ENCODE results near the gene TAL1.
"Not testable (repeated sequence)": the region's sequence is repeated elsewhere in the genome, so short reads cannot be mapped to it uniquely, and the experiment has no call there.

TAL1 gene

DNA sequence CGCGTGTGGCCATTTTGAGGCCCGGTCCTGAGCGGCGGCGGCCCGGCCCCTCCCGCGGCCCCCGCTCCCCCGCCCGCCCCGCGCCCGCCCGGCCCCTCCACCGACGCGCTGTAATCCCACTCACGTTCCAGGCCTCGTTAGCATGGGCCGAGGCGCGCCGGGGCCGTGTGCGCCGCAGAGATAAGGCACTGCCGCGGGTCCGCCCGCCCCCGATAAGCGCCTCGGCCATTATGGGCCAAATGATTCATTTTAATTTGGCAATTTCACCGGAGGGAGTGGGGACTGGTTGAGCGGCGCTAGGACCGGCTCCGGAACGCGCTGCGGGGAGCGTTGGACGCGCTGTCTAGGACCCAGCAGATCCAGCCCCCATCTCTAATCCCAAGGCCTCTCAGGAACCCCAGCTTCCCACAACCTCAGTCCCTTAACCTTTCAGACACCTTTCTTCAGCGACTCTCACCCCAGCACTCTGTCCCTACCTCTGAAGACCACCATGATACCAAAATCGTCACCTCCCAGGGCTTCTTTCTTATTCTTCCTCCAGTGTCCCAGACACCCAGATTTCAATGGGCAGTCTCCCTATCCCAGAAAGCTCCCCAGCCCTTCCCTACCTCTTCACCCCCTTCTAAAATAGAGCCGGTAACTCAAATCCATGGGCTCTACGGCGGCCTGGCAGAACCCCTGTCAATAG lies at the start of gene TAL1:
TAL1 (minus strand) TSS at position 39 of the 688 bp plus-strand sequence. CDS start 6,337 bp downstream, outside the sequence.
- DNase-seq (ENCODE audit: low read depth, low spot score) = no peak

DNA sequence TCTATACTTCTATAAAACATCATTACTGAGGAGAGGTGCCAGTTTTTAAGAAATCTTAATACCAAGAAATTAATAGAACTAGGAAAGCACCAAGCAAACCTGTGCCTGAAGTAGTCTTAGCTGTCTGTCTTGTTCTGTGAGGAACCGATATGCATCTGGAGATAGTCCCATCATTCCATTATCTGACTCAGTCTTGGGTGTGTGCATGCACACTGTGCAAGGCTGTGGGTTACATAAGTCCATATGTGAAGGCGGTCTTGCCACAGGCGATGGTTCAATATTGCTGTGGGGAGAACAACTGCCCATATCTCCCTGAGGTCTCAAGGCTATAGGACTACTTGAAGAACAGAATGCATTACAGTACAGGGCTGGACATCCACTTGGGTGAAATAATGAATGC lies 48.1 kb upstream of the TAL1 start:
- DNase-seq (ENCODE audit: low read depth, low spot score) = no peak

DNA sequence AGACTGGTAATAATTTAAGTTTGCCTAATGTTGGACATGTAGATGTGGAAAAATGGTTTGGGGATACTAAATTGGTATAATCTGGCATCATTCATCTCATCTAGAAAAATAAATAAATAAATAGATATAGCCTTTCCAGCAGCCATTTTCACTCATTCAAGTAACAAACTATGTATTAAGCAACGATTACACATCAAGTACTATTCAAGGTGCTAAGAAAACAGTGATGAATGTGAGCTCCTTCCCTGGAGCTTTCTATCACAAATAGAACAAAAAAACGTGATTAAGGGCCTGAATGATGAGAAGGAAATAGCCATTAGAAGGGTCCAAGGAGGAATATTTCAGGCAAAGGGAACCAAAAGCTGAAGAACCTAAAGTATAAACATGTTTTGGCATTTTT lies 44.8 kb upstream of the TAL1 start:
- DNase-seq (ENCODE audit: low read depth, low spot score) = no peak

DNA sequence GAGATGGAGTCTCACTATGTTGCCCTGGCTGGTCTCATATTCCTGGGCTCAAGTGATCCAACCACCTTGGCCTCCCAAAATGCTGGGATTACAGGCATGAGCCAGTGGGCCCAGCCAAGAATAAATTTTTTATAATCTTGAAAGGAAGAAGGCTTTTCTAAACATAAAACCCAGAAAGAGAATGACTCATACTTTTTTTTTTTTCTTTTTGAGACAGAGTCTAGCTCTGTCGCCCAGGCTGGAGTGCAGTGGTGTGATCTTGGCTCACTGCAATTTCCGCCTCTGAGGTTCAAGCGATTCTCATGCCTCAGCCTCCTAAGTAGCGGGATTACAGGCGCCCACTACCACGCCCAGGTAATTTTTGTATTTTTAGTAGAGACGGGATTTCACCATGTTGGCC lies 43.8 kb upstream of the TAL1 start:
- not testable (repeated sequence) for DNase-seq (ENCODE audit: low read depth, low spot score)

DNA sequence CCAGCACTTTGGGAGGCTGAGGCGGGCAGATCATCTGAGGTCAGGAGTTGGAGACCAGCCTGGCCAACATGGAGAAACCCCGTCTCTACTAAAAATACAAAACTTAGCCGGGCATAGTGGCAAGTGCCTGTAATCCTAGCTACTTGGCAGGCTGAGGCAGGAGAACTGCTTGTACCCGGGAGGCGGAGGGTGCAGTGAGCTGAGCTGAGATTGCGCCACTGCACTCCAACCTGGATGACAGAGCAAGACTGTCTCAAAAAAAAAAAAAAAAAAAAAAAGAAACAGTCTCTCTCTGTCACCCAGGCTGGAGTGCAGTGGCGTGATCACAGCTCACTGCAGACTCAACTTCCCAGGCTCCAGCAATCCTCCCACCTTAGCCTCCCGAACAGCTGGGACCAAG lies 33.5 kb upstream of the TAL1 start:
- not testable (repeated sequence) for DNase-seq (ENCODE audit: low read depth, low spot score)

DNA sequence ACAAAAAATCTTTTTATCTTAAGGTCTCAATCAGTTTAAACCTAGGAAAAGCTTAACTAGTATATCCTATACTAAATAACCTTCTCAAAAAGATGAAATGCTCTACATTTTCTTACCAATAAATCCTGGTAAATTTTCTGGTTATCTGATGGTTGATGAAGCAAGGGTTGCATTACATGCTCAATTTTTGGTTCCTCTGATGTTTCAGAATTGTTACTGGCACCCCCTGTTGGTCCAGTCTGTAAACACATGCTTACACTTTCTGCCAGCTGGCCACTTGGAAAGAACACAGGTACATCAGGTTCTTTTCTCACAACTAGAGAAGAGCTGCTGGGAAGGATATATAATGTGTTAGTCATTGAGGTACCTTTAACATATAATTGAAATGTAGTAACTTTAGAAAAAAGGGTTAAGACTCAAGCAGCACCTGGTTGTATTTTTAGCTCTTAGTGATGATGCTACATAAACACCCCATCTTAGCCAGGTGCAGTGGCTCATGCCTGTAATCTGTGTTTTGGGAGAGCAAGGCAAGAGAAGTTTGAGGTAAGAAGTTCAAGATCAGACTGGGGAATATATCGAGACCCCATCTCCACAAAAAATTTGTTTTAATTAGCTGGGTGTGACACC lies 30.9 kb upstream of the TAL1 start:
- DNase-seq (ENCODE audit: low read depth, low spot score) = no peak

DNA sequence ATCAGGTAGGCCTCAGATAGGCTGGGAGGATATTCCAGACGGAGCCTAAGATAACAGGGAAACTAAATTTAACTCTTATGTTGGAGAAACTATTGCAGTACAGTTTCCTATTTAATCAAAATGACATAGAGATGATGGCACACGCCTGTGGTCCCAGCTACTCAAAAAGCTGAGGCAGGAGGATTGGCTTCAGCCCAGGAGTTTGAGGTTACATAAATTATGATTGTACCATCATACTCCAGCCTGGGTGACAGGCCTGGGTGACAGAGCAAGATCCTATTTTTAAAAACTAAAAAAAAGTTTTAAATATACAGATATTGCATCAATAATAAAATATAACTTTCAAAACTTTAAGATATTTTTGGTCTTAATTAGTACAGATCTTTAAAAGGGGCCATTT lies 25.2 kb upstream of the TAL1 start:
- DNase-seq (ENCODE audit: low read depth, low spot score) = no peak

DNA sequence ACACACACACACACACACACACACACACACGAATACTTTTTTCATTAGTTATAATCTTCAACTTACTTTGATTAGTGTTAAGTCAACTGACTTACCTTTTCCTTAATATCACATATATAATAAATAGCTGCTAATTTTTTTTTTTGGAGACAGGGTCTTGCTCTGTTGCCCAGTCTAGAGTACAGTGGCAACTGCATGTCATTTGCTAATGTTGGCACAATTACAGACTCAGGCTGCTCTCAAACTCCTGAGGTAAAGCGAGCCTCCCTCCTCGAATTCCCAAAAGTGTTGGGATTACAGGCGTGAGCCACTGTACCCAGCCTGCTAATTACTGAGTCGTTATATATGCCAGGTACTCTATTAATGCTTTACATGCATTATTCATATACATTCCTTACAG lies 20.8 kb upstream of the TAL1 start:
- DNase-seq (ENCODE audit: low read depth, low spot score) = no peak

DNA sequence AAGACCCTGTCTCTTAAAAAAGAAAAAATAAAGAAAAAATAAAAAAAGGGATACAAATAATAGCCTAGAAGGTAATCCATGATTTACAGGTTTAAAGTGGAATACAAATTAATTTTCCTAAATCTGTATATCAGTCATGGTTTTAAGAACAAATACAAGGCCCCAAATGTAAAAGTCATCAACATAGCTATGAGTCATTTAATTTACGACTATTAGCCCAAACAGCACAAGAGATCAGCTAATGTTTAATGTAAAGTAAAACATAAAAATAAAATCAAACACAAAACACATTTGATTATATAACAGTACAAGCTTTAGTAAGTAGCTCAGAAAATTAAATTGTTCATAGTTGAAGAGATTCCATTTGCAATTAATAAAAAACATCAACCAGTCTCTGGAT lies 20.3 kb upstream of the TAL1 start:
- DNase-seq (ENCODE audit: low read depth, low spot score) = no peak

DNA sequence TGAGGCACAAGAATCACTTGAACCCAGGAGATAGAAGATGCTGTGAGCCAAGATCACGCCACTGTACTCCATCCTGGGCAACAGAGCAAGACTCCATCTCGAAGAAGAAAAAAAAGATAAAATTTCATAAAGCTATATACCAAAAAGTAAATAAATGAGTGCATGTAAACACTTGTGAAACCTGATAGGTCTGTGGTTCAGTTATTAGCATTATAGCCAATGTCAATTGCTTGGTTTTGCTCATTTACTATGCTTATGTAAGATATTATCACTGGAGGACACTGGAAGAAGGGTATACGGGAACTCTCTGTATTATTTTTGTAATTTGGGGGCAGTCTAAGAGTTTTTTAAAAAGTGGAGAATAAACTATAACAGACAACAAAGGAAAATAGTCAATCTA lies 17.7 kb upstream of the TAL1 start:
- DNase-seq (ENCODE audit: low read depth, low spot score) = no peak

DNA sequence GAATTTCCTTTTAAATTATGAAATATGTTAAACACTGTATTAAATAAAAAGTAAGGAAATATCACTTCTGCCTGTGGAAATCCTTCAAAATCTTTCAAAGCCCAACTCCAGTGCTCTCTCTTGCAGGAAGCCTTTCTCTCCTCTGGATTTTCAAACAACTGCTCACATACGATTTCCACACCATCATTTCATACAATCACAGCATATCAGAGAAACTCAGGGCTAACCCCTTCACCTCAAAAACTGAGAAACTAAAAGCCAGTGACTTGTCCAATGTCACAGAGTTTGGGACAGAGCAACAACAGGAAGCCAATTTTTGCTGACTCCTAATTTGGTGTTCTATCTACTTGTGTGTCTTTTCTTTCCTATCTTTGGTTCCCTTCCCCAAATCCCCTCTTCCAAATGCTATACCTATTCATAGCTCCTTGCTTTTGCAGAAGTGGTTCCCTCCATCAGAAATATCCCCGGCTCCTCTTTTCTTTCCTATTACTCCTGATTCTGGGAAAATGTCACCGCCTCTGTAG lies 12.4 kb upstream of the TAL1 start:
- DNase-seq (ENCODE audit: low read depth, low spot score) = no peak

DNA sequence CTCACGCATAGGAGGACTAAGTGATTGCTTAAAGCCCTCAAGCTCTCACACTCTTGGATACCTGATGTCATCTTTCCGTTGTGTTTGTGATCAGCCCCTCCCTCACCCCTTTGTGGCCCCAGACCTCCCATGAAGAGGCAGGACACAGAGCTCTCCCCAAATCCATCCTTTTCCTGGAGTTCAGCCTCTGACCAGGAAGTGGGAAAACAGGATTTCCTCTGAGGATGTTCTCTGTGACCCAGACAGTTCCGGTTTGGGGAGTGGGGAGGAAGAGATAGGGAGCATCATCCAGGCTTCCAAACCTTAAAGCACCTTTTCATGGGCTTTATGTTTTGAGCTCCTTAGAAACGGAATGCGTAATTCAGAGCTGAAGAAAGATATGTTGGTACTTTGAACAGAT lies 11.9 kb upstream of the TAL1 start:
- no peak for DNase-seq (ENCODE audit: low read depth, low spot score)

DNA sequence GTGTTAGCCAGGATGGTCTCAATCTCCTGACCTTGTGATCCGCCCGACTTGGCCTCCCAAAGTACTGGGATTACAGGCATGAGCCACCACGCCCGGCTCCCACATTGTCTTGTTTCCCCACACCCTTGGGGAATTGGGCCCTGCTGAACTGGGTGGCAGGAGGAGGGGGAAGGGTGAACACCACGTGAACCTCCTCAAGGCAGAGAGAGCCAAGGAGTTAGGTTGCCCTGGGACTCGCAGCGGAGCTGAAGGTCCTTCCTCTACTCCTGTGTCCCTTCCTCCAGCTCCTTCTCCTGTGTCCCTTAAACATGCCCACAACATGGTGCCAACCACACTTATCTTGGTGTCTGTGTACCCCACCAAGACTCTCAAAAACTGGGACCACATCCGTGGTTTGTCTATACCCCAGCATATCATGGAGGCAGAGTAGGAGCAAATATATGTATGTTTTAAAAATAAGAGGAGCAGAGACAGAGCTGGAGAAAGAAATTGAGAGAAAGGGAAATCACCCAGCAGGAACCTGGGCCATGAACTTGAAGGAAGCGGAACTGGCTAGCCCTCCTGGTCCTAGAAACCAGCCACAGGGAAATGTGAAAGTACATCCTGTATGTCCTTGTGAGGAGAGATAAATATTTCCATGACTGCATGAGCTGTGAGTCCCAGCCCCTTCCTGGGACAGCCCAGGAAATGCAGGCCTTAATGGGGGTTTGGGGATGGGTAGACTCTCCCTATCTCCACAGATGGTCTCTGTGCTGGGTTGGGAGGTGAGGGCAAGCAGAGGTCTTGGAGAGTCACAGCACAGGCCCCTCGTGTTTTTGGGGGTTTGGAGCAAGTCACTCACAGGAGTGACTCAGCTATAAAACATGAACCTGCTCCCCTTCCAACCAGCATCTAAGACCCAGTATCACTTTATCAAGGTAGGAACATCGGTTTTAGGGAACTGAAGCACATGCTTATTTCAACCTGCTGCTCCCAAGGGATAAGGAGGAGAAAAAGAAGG lies 9.4 kb upstream of the TAL1 start:
- no peak for DNase-seq (ENCODE audit: low read depth, low spot score)

DNA sequence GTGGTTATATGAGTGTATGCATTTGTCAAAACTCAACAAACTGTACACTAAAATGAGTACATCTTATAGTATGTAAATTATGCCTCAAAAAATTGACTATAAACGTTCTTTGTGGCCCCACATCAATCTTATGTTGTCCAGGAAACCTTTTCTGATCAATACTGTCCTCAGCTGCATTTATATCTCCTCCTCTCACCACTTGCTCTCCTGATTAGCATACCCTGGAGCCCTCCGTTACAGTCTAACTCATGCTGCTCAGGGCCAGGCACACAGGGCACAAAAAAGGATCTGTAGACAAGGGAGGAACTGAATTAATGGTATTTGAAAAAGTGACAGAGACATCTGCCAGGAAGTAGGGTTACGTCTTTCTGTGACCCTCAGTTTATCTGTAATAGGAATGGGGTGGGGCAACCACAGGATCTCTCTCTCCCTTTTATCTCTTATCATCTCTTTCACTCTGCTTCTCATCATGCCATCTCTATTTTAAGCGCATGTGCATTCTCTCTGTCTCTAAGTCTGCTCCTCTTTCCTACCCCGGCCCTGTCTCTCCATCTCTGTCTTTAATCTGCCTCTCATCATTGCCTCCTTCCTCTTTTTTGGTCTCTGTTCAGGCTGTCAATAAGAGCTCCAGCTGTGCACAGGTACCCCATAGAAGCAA lies 7.0 kb upstream of the TAL1 start:
- DNase-seq (ENCODE audit: low read depth, low spot score) = no peak

DNA sequence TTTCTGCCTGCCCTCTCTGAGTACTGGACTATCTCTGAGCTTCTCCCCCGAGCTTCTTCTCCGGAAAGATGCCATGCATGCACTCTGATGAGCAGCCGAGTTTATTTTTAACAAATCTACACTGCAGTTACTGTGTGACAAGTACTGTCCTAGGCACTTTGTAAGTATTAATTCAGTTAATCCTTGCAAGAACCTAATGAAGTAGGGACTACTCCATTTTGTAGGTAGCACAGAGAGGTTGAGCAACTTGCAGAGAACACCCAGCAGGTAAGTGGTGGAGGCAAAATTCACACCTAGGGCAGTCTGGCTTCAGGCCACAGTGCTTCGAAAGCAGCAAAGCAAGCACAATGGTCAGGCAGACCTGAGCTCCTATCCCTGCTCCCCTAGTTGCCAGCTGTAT lies 3.8 kb upstream of the TAL1 start:
- DNase-seq (ENCODE audit: low read depth, low spot score) = no peak

DNA sequence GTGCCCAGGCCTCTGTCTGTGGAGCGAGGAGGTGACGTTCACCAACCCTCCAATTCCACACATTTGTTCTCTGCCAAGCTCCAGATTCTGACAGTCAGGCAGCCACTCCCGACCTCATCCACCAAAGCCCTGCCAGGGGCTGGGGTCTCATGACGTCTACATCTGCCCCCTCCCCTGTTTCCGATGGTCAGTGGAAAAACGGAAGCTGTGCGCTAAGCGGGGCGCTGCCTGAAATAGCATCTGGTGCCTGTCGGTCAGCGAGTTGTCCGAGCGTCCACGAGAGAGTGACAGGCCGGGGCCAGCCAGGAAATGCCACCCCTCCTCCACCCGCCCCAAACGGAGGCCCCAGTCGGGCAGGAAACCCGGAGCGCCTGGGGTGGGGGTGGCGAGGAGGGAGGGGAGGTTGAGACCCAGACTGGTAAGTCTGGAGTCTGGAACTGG lies 3.2 kb upstream of the TAL1 start:
- DNase-seq (ENCODE audit: low read depth, low spot score) = no peak

DNA sequence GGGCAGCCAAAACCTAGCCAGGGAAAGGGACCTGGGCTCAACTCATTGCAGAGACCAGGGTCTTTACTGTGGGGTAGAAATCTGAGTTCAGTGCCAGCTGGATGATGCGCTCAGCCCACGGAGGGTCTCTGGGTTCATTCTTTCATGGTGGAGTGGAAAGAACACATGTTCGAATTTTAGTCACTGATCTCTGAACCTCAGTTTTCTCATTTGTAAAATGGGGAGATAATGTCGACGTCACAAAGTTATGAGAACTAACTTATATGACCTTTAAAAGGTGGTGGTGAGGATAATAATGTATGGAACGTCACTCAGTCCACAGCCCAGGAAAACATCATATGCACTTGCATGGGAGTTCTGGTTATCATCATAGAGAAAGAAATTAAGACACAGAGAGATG lies 1.2 kb upstream of the TAL1 start:
- DNase-seq (ENCODE audit: low read depth, low spot score) = no peak

DNA sequence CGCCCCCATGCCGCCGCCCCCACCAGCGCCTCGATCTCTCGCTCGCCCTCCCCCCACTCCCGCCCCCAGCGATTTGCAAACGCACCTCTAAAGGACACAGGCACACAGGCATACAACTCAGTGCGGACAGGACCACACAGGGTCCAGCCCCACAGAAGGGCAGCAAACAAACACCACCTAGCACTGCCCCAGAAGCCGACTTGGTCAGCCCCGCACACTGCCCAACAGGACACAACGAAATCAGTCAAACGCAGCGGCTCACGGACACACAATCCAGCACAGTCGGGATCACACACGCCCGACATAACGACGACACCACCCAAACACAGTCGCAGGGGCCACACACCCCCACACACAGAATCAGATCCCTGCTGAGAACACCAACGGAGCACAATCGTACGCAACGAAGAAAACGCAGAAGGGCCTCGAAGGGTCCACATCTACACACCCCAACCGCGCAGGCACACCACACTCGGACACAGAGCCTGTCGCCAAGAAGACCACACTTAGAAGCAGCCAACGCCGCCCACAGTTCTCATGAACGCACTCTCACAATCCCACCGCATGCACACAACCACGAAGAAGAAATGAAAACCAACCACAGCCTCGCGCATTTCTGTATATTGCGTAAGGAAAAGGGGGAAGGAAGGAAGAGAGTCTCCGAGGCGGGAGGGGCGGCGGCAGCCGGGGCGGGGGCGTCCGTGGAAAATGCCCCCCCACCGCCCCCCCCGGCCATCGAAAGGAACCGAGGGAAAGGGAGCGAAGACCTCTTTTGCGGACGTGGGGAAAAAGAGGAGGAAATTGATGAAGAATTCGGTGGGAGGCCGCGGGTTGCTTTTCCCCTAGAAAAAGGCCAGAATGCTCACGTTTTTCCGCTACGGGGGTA lies 481 bp downstream of the TAL1 start:
- no peak for DNase-seq (ENCODE audit: low read depth, low spot score)

DNA sequence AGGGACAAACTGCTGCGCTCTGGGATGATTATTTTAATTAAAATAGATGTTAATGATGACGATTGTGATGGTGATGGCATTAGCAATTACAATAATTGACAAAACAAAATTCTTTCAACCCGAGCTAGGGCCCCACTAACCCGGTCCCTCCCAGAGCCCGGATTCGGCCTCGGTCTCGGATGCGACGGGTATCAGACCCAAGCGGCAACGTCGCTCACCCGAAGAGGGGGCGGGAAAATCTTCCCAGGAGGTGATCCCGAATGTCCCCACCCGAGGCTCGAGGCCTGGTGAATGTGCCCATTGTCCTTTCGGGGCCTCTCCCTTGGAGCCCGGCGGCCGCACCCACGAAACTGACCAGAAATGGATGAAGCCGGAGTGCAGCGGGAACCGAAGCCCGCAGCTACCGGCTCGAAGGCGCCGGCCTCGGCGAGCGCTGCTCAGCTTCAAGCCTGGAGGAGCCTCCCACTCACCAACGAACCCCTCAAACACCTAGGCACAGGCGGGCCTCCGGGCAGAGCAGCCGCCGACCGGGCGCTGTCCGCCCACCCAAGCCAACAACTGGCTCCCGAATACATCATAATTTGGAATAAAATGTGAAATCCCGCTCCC lies 1.2 kb downstream of the TAL1 start:
- no peak for DNase-seq (ENCODE audit: low read depth, low spot score)

All from iPS DF 19.7 (cell line).